ENCODE measurements around the gene SV2C.

SV2C gene

DNA sequence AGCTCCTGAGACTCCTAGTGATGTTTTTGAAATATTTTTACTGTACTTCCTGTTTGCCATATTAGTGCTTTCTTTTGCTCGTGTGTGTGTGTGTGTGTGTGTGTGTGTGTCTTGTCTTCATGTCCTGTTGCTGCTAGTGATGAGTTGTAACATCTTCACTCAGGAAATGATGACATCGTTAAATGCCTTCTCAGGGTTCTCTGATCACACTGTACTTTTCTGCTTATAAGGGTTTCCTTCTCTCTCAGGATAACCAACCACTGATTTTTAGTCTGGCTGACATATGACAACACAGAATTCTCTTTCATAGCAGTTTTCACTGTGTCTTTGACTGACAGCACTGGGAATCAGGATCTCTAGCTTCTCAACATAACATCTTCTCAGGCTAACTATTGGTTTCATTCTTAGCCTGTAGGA is 16.1 kb downstream of the SV2C start:
- DNase-seq: no peak

GRCh38 chr5:76099756-76100155 is 16.6 kb downstream of the SV2C start:
- no peak for DNase-seq

DNA sequence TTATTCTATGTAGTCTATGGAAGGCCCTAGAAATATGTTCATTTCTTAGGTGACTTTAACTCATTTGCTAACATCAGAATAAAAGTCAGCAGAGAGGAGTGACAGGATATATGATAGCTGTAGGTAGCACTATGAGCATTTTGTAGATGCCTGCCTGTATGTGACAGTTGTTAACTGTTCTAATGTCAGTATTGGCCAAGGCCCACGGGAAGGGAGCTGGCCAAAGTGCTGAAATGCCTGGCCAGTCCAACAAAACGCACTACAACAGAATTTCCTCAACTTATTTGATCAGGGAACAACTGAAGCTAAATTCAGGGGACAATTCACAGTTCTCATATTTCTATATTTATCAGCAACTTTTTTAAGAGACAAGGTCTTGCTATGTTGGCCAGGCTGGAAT is 20.8 kb downstream of the SV2C start:
- no peak for DNase-seq

DNA sequence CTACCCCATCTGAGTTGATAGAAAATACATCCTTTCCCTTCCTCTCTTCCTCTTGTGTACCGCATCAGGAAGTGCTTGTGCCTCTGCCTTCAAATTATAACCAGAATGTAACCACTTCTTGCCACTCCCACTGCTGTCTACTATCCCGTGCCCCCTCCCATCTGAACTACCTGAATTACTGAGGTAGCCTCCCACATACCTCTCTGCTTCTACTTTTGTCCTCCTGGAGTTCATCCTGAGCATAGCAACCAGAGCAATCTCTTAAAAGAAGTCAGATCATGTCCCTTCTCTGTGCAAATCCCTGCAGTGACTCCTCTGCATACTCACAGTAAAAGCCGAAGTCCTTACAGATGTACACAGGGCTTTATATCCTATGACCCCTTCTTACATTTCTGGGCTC is 23.0 kb downstream of the SV2C start:
- no peak for DNase-seq

- DNase-seq: no peak
Measured at GRCh38 chr5:76111477-76112174, 28.4 kb downstream of the SV2C start.

- no peak for DNase-seq
Measured at GRCh38 chr5:76113103-76113502, 29.9 kb downstream of the SV2C start.

- DNase-seq: no peak
Measured at GRCh38 chr5:76114179-76114851, 31.1 kb downstream of the SV2C start.

- DNase-seq: no peak
Measured at GRCh38 chr5:76125346-76125745, 42.2 kb downstream of the SV2C start.

GRCh38 chr5:76125888-76126287 is 42.7 kb downstream of the SV2C start:
- DNase-seq: no peak

DNA sequence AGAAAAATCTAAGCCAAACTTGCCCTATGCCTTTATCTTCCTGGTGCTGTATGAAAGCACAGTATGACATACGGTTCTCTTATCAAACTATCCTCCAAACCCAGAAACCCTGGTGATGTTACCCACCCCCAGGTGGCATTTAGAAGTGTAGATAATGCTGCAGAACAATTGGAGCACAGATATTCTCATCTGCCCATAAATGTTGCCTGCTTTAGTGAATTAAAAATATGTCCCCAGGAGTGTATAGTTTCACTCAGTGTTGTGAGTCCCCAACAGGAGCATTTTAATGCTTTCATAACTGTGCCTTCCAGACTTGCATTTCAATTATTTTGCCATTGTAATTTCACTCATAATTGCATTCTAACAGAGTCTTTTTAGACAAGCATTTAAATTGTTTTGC is 50.8 kb downstream of the SV2C start:
- no peak for DNase-seq

DNA sequence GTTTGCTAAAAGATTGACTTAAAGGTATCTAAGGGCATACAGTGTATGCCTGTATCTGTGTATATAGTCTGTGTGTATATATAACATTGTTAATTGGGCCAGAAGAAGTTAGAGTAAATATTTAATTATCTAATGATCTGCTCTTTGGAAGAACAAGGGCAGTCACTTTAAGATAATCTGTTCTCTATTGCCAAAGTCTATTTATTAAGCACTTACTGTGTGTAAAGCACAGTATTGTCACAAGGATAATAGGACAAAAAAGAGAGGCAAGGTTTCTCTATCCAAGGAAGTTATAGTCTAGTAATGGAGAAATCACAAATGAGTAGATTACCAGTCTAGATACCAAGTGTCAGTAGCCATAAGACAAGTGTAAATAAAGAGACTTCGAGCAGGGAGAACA is 51.5 kb downstream of the SV2C start:
- DNase-seq: no peak

- DNase-seq: no peak
Measured at GRCh38 chr5:76137887-76138542, 54.8 kb downstream of the SV2C start.

- no peak for DNase-seq
Measured at GRCh38 chr5:76143884-76144283, 60.7 kb downstream of the SV2C start.

DNA sequence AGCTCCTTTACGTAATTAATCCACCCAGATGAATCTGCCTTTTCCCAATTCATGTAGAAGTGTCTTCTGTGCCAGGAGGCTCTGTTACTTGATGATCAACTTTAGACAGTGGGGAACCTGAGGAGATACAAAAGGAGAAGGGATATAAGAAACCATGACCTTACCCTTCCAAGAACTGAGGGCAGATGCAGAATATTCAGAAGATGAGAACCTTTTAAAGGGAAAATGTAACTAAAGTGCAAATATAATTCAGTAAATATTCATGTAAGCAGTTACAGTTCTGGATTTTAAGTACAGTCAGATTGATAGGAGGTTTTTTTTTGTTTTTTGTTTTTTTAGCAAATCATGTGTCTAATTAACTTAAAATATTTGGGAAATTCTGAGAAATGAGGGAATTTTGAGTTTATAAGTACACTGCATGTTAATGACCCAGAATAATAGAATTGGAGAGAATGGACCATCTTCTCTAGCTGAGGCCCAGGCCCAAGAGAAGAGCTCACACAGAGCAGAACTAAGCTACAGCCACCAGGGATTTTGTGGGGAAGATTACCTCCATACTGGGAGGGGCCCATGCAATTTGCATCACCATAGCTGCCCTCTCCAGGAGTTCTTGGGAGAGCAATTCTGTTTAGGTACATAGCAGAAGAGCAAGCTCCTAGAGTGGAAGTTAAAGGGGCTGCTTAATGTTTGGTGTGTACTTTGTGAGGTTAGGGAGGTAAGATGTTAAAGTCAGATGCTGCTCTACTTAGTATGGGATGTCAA is 61.5 kb downstream of the SV2C start:
- no peak for DNase-seq

DNA sequence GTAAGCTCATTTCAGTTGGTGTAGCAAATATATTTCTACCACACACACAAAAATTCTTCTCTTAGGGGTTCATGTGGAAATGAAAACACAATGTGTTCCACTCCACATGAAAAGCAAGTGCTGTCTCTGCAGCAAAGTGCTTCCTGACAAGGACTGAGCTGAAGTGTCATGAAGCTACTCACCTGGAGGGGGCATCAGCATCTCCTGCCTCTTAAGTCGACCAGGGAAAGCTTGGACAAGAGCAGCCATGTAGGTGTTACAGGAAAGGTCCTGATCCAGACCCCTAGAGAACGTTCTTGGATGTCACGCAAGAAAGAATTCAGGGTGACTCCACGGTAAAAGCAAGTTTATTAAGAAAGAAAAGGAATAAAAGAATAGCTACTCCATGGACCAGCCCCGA is 62.8 kb downstream of the SV2C start:
- no peak for DNase-seq

DNA sequence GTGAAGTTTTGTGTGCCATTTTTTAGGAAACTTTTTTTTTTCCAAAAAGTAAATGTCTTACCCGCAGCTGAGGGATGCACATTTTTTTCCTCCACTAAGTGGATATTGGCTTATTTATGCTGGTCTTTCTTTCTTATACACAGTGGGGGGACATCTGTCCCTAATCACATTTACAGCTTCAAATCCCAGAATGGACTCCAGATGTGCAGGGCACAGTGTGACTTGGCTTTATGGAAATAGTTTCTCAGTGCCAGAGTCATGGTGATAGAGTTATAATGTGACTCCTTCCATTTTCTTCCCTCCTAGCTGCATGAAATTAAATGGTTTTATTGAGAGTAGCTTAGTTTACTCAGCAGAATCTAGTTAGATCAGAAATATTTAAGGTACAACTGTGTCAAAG is 66.5 kb downstream of the SV2C start:
- DNase-seq: no peak

- no peak for DNase-seq
Measured at GRCh38 chr5:76152161-76152560, 69.0 kb downstream of the SV2C start.

- no peak for DNase-seq
Measured at GRCh38 chr5:76152700-76153099, 69.5 kb downstream of the SV2C start.

GRCh38 chr5:76153271-76153670 is 70.1 kb downstream of the SV2C start:
- DNase-seq: no peak

GRCh38 chr5:76154009-76154690 is 71.0 kb downstream of the SV2C start:
- no peak for DNase-seq

GRCh38 chr5:76155536-76155935 is 72.4 kb downstream of the SV2C start:
- DNase-seq: no peak

DNA sequence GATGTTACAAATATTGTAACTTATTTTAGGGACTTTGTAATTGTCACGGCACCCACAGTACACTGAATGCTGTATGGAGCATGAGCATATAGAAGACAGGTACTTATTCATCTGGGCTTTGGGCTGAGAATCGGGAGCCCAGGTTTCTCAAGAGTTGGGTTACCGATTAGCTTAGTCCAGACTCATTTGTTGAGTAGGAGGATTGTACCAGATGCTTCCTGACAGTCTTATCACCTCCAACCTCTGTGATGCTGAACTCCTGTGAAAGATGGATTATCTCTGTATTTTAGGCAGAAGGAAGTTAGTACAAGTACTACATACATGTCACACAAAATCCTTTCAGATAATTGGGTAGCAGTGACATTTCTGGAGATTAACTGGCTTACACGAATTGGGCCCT is 79.2 kb downstream of the SV2C start:
- no peak for DNase-seq
